ENCODE measurements around the gene TMC6. TPM values are rescaled to one million over a fixed set of nuclear protein-coding genes. Genes with fewer than 3 reads are reported as not detected.

The TMC6 gene
- total and polyA plus RNA-seq, 2 of the 13 experiments (the other 11 are each of a cell fraction or from before 2014, with no cell fraction given) = 48.4 to 99.1 TPM

DNA sequence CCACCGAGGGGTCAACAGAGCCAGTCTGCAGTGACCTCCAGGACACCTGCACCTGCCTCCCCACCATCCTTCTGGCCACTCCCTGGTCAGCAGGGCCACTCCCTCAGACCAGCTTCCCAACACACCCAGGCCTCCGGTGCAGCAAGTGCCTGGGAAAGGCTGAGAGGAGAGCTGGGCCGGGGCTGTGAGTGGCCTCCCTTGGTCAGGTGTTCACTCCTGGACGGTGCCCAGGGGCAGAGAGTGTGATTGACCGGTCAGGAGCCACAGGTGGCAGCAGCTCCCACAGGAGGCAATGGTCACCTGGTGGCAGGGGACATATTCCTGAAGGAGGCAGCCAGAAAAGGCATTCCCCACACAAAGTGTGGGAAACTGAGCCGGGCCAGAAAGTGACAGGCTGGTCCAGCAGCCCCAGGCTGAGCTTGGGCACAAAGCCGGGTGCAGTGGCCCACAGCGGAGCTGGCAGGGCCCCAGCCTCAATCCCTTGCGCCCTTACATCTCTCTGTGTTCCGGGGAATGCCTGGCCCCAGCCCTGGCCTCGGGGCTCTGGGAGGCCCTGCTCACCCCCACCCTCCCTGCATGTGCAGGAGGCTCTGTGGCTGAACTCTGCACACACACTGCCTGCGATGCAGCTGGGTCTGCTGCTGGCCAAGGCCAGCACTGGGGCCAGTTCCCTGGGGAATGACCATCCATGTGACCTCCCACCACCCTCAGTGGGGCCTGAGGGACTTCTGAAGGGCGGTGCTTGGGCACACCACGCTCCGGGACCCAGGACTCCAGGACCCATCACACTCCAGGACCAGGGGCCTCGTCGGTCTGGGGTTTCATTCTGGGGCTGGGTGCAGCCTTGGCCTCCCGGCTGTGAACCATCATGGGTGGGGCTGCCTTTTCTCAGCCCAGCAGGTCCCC, 16.4 kb upstream of the TMC6 start (continued):
- TF ChIP-seq, protein P1, sequence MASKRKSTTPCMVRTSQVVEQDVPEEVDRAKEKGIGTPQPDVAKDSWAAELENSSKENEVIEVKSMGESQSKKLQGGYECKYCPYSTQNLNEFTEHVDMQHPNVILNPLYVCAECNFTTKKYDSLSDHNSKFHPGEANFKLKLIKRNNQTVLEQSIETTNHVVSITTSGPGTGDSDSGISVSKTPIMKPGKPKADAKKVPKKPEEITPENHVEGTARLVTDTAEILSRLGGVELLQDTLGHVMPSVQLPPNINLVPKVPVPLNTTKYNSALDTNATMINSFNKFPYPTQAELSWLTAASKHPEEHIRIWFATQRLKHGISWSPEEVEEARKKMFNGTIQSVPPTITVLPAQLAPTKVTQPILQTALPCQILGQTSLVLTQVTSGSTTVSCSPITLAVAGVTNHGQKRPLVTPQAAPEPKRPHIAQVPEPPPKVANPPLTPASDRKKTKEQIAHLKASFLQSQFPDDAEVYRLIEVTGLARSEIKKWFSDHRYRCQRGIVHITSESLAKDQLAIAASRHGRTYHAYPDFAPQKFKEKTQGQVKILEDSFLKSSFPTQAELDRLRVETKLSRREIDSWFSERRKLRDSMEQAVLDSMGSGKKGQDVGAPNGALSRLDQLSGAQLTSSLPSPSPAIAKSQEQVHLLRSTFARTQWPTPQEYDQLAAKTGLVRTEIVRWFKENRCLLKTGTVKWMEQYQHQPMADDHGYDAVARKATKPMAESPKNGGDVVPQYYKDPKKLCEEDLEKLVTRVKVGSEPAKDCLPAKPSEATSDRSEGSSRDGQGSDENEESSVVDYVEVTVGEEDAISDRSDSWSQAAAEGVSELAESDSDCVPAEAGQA (IDR thresholded peaks at IDR 0.05; ENCODE audit: low read depth) = no peak
- TF ChIP-seq, protein P1 (CRISPR knock-in tag; IDR thresholded peaks at IDR 0.05; ENCODE audit: borderline replicate concordance) = 0 out of 2 replicates have a peak, but pooled peaks have one; percentile 60
- no peak for TF ChIP-seq ZNF34 (CRISPR knock-in tag; IDR thresholded peaks at IDR 0.05; ENCODE audit: borderline replicate concordance)
- TF ChIP-seq HMGA1 (CRISPR knock-in tag; conservative IDR thresholded peaks at IDR 0.05) = no peak
- TF ChIP-seq ELF3 (CRISPR knock-in tag; IDR thresholded peaks at IDR 0.05) = peak; percentile 59
- no peak for TF ChIP-seq SCMH1 (CRISPR knock-in tag; IDR thresholded peaks at IDR 0.05; ENCODE audit: borderline replicate concordance)
- no peak for TF ChIP-seq MAFG (CRISPR knock-in tag; IDR thresholded peaks at IDR 0.05)
- TF ChIP-seq SIN3A (IDR thresholded peaks at IDR 0.05; ENCODE audit: borderline replicate concordance, low read depth, low read length) = peak; percentile 55; the same call in 1 of the 2 replicates
- TF ChIP-seq ZBTB38 (CRISPR knock-in tag; IDR thresholded peaks at IDR 0.05) = no peak
- TF ChIP-seq, protein P2, sequence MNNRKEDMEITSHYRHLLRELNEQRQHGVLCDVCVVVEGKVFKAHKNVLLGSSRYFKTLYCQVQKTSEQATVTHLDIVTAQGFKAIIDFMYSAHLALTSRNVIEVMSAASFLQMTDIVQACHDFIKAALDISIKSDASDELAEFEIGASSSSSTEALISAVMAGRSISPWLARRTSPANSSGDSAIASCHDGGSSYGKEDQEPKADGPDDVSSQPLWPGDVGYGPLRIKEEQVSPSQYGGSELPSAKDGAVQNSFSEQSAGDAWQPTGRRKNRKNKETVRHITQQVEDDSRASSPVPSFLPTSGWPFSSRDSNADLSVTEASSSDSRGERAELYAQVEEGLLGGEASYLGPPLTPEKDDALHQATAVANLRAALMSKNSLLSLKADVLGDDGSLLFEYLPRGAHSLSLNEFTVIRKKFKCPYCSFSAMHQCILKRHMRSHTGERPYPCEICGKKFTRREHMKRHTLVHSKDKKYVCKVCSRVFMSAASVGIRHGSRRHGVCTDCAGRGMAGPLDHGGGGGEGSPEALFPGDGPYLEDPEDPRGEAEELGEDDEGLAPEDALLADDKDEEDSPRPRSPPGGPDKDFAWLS (CRISPR knock-in tag; IDR thresholded peaks at IDR 0.05; ENCODE audit: borderline replicate concordance) = no peak
- TF ChIP-seq, protein P3, sequence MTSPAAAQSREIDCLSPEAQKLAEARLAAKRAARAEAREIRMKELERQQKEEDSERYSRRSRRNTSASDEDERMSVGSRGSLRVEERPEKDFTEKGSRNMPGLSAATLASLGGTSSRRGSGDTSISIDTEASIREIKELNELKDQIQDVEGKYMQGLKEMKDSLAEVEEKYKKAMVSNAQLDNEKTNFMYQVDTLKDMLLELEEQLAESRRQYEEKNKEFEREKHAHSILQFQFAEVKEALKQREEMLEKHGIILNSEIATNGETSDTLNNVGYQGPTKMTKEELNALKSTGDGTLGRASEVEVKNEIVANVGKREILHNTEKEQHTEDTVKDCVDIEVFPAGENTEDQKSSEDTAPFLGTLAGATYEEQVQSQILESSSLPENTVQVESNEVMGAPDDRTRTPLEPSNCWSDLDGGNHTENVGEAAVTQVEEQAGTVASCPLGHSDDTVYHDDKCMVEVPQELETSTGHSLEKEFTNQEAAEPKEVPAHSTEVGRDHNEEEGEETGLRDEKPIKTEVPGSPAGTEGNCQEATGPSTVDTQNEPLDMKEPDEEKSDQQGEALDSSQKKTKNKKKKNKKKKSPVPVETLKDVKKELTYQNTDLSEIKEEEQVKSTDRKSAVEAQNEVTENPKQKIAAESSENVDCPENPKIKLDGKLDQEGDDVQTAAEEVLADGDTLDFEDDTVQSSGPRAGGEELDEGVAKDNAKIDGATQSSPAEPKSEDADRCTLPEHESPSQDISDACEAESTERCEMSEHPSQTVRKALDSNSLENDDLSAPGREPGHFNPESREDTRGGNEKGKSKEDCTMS (CRISPR knock-in tag; conservative IDR thresholded peaks at IDR 0.05) = no peak
- TF ChIP-seq, protein P4, sequence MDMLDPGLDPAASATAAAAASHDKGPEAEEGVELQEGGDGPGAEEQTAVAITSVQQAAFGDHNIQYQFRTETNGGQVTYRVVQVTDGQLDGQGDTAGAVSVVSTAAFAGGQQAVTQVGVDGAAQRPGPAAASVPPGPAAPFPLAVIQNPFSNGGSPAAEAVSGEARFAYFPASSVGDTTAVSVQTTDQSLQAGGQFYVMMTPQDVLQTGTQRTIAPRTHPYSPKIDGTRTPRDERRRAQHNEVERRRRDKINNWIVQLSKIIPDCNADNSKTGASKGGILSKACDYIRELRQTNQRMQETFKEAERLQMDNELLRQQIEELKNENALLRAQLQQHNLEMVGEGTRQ (IDR thresholded peaks at IDR 0.05; ENCODE audit: low read depth, low read length) = no peak
- TF ChIP-seq, protein P4 (CRISPR knock-in tag; IDR thresholded peaks at IDR 0.05; ENCODE audit: borderline replicate concordance) = 0 out of 2 replicates have a peak, but pooled peaks have one; percentile 10
- no peak for TF ChIP-seq RORA (CRISPR knock-in tag; IDR thresholded peaks at IDR 0.05)
- no peak for TF ChIP-seq YY1 (IDR thresholded peaks at IDR 0.05; ENCODE audit: insufficient read depth, insufficient replicate concordance, low read depth, low read length)
- TF ChIP-seq ZKSCAN5 (CRISPR knock-in tag; IDR thresholded peaks at IDR 0.05) = no peak; the same call in 1 of the 2 replicates

Data from HepG2 (cell line).